Measurements from ENCODE around the gene SCAMP2. TPM values are rescaled to one million over a fixed set of nuclear protein-coding genes. Genes with fewer than 3 reads are reported as not detected.

The SCAMP2 gene
- total RNA-seq, 4 donors from 2014 or later, result 15.9 to 67.5 (median 33.0) TPM

GRCh38 chr15:74808078-74808839 is 64.9 kb downstream of the SCAMP2 start:
- no peak overlapping the region for H3K4me3 ChIP-seq
- intact Hi-C loops (cut with DNase I; ENCODE audit: low total_unique reads), result no loop called here
- no peak for DNase-seq

GRCh38 chr15:74807282-74807681 is 65.9 kb downstream of the SCAMP2 start:
- Histone ChIP-seq H3K36me3 (no peaks in the 10 kb centered on the region), H3K4me1 (no peaks in the 10 kb centered on the region), H3K27ac (no peak overlapping the region), H3K27me3 (no peaks in the 10 kb centered on the region), H3K4me3 (no peak overlapping the region), H3K9me3 (no peaks in the 10 kb centered on the region)
- TF ChIP-seq POLR2A (IDR thresholded peaks at IDR 0.05), result no peak
- no peak for TF ChIP-seq CTCF (IDR thresholded peaks at IDR 0.05)
- intact Hi-C loops (cut with DNase I; ENCODE audit: low total_unique reads), result no loop called here
- no peak for DNase-seq

More at GRCh38 chr15:74808078-74808839, 64.9 kb downstream of the SCAMP2 start:
- H3K27me3 ChIP-seq, result no peaks in the 10 kb centered on the region
- no peaks in the 10 kb centered on the region for H3K4me1 ChIP-seq
- no peak overlapping the region for H3K27ac ChIP-seq
- TF ChIP-seq POLR2A (IDR thresholded peaks at IDR 0.05) (no peak), CTCF (IDR thresholded peaks at IDR 0.05) (no peak)
- no peaks in the 10 kb centered on the region for H3K36me3 ChIP-seq
- no peaks in the 10 kb centered on the region for H3K9me3 ChIP-seq

- intact Hi-C loops (cut with DNase I; ENCODE audit: low total_unique reads), result no loop called here
- H3K27me3 ChIP-seq, result no peaks in the 10 kb centered on the region
- H3K27ac ChIP-seq, result no peak overlapping the region
- TF ChIP-seq POLR2A (IDR thresholded peaks at IDR 0.05) (no peak), CTCF (IDR thresholded peaks at IDR 0.05) (no peak)
- H3K36me3 ChIP-seq, result no peaks in the 10 kb centered on the region
- no peak overlapping the region for H3K4me3 ChIP-seq
- DNase-seq, result no peak
- H3K4me1 ChIP-seq, result no peaks in the 10 kb centered on the region
- H3K9me3 ChIP-seq, result no peaks in the 10 kb centered on the region
Observed at GRCh38 chr15:74804935-74805334, 68.2 kb downstream of the SCAMP2 start.

- Histone ChIP-seq H3K4me1 (no peaks in the 10 kb centered on the region), H3K27ac (no peak overlapping the region), H3K9me3 (no peaks in the 10 kb centered on the region), H3K4me3 (no peak overlapping the region), H3K27me3 (no peaks in the 10 kb centered on the region), H3K36me3 (no peaks in the 10 kb centered on the region)
- intact Hi-C loops (cut with DNase I; ENCODE audit: low total_unique reads), result no loop called here
- TF ChIP-seq POLR2A (IDR thresholded peaks at IDR 0.05) (no peak), CTCF (IDR thresholded peaks at IDR 0.05) (no peak)
- no peak for DNase-seq
Observed at GRCh38 chr15:74802862-74803447, 70.2 kb downstream of the SCAMP2 start.

GRCh38 chr15:74802290-74802689 is 70.9 kb downstream of the SCAMP2 start:
- no peak overlapping the region for H3K4me3 ChIP-seq
- DNase-seq, result no peak
- TF ChIP-seq POLR2A (IDR thresholded peaks at IDR 0.05), result no peak
- no peaks in the 10 kb centered on the region for H3K9me3 ChIP-seq
- no peaks in the 10 kb centered on the region for H3K36me3 ChIP-seq
- no peaks in the 10 kb centered on the region for H3K27me3 ChIP-seq
- intact Hi-C loops (cut with DNase I; ENCODE audit: low total_unique reads), result no loop called here
- H3K4me1 ChIP-seq, result no peaks in the 10 kb centered on the region
- no peak overlapping the region for H3K27ac ChIP-seq
